ENCODE results near the gene SMIM41.

Gene SMIM41

GRCh38 chr12:52079576-52080402, at the start of gene SMIM41:
TSS of gene SMIM41 (plus strand) at chr12:52079704. CDS start at chr12:52079780, 76 bp downstream.
- no peak for TF ChIP-seq Cebpa-rat (IDR thresholded peaks at IDR 0.05)
- peaks cover 53% of the 10 kb centered on the region for H3K36me3 ChIP-seq
- H3K4me3 ChIP-seq, result no peak within 1 kb of the TSS; the same call in 1 of the 2 replicates
- peaks cover 86% of the 10 kb centered on the region for H3K4me1 ChIP-seq
- peak within 1 kb of the TSS; percentile 85 for H3K27ac ChIP-seq
- H4K20me1 ChIP-seq, result peaks cover 50% of the 10 kb centered on the region
- H3K9ac ChIP-seq, result peak within 1 kb of the TSS; percentile 68
- no peaks in the 10 kb centered on the region for H3K9me3 ChIP-seq
- H3K4me2 ChIP-seq, result peak within 1 kb of the TSS; percentile 85
- no peaks in the 10 kb centered on the region for H3K27me3 ChIP-seq

GRCh38 chr12:52032446-52032803, 47.1 kb upstream of the SMIM41 start:
- Histone ChIP-seq H3K9ac (peak overlapping the region; percentile 4; the same call in 1 of the 2 replicates), H3K27me3 (no peaks in the 10 kb centered on the region), H3K9me3 (no peaks in the 10 kb centered on the region), H3K4me1 (peaks cover 78% of the 10 kb centered on the region), H3K36me3 (no peaks in the 10 kb centered on the region), H3K4me3 (0 out of 2 replicates have a peak overlapping the region, but pooled peaks have one; percentile 11), H4K20me1 (no peaks in the 10 kb centered on the region), H3K27ac (0 out of 2 replicates have a peak overlapping the region, but pooled peaks have one; percentile 0), H3K4me2 (peak overlapping the region; percentile 97)
- no peak for TF ChIP-seq Cebpa-rat (IDR thresholded peaks at IDR 0.05)

- peaks cover 74% of the 10 kb centered on the region for H3K4me1 ChIP-seq
- H3K36me3 ChIP-seq, result no peaks in the 10 kb centered on the region
- peak overlapping the region; percentile 71; the same call in 1 of the 2 replicates for H3K9ac ChIP-seq
- H4K20me1 ChIP-seq, result no peaks in the 10 kb centered on the region
- no peaks in the 10 kb centered on the region for H3K27me3 ChIP-seq
- peak overlapping the region; percentile 97 for H3K4me2 ChIP-seq
- H3K4me3 ChIP-seq, result peak overlapping the region; percentile 60
- no peak for TF ChIP-seq Cebpa-rat (IDR thresholded peaks at IDR 0.05)
- H3K27ac ChIP-seq, result peak overlapping the region; percentile 76
- H3K9me3 ChIP-seq, result no peaks in the 10 kb centered on the region
Measured at GRCh38 chr12:52032804-52033445, 46.6 kb upstream of the SMIM41 start.

- Histone ChIP-seq H3K4me1 (peaks cover 80% of the 10 kb centered on the region), H3K27ac (peak overlapping the region; percentile 76), H3K27me3 (no peaks in the 10 kb centered on the region), H3K9ac (peak overlapping the region; percentile 71; the same call in 1 of the 2 replicates), H3K4me3 (peak overlapping the region; percentile 60), H3K36me3 (no peaks in the 10 kb centered on the region), H4K20me1 (peaks cover 5% of the 10 kb centered on the region), H3K9me3 (no peaks in the 10 kb centered on the region), H3K4me2 (peak overlapping the region; percentile 97)
- TF ChIP-seq Cebpa-rat (IDR thresholded peaks at IDR 0.05), result no peak
Measured at GRCh38 chr12:52033446-52034140, 45.9 kb upstream of the SMIM41 start.

- H3K9me3 ChIP-seq, result no peaks in the 10 kb centered on the region
- peak overlapping the region; percentile 97 for H3K4me2 ChIP-seq
- H3K9ac ChIP-seq, result no peak overlapping the region
- no peak overlapping the region for H3K4me3 ChIP-seq
- H3K4me1 ChIP-seq, result peaks cover 81% of the 10 kb centered on the region
- peaks cover 21% of the 10 kb centered on the region for H4K20me1 ChIP-seq
- no peak for TF ChIP-seq Cebpa-rat (IDR thresholded peaks at IDR 0.05)
- H3K27ac ChIP-seq, result no peak overlapping the region
- H3K27me3 ChIP-seq, result no peaks in the 10 kb centered on the region
- no peaks in the 10 kb centered on the region for H3K36me3 ChIP-seq
Measured at GRCh38 chr12:52035190-52035589, 44.3 kb upstream of the SMIM41 start.

- Histone ChIP-seq H3K4me3 (no peak overlapping the region), H4K20me1 (peaks cover 29% of the 10 kb centered on the region), H3K27me3 (no peaks in the 10 kb centered on the region), H3K9me3 (no peaks in the 10 kb centered on the region), H3K4me2 (peak overlapping the region; percentile 97), H3K27ac (peak overlapping the region; percentile 67), H3K4me1 (peaks cover 78% of the 10 kb centered on the region), H3K9ac (no peak overlapping the region), H3K36me3 (no peaks in the 10 kb centered on the region)
- no peak for TF ChIP-seq Cebpa-rat (IDR thresholded peaks at IDR 0.05)
Measured at GRCh38 chr12:52035926-52036325, 43.6 kb upstream of the SMIM41 start.

GRCh38 chr12:52036587-52037171, 42.8 kb upstream of the SMIM41 start:
- Histone ChIP-seq H3K27me3 (no peaks in the 10 kb centered on the region), H3K9ac (peak overlapping the region; percentile 70), H3K9me3 (no peaks in the 10 kb centered on the region), H3K4me2 (peak overlapping the region; percentile 97), H3K4me1 (peaks cover 85% of the 10 kb centered on the region), H3K27ac (peak overlapping the region; percentile 67), H3K36me3 (no peaks in the 10 kb centered on the region), H3K4me3 (peak overlapping the region; percentile 85), H4K20me1 (peaks cover 36% of the 10 kb centered on the region)
- TF ChIP-seq Cebpa-rat (IDR thresholded peaks at IDR 0.05), result no peak

GRCh38 chr12:52037248-52037861, 42.1 kb upstream of the SMIM41 start:
- Histone ChIP-seq H3K27me3 (no peaks in the 10 kb centered on the region), H4K20me1 (peaks cover 43% of the 10 kb centered on the region), H3K4me2 (peak overlapping the region; percentile 97), H3K27ac (peak overlapping the region; percentile 87), H3K36me3 (peaks cover 1% of the 10 kb centered on the region; the same call in 1 of the 2 replicates), H3K9ac (peak overlapping the region; percentile 89), H3K4me1 (peaks cover 85% of the 10 kb centered on the region), H3K9me3 (no peaks in the 10 kb centered on the region), H3K4me3 (peak overlapping the region; percentile 85)
- TF ChIP-seq Cebpa-rat (IDR thresholded peaks at IDR 0.05), result no peak

GRCh38 chr12:52038447-52038846, 41.1 kb upstream of the SMIM41 start:
- Histone ChIP-seq H3K4me1 (peaks cover 88% of the 10 kb centered on the region), H3K27me3 (no peaks in the 10 kb centered on the region), H3K4me2 (peak overlapping the region; percentile 97), H3K27ac (no peak overlapping the region), H4K20me1 (peaks cover 52% of the 10 kb centered on the region), H3K9ac (peak overlapping the region; percentile 39; the same call in 1 of the 2 replicates), H3K4me3 (peak overlapping the region; percentile 85), H3K9me3 (no peaks in the 10 kb centered on the region), H3K36me3 (peaks cover 12% of the 10 kb centered on the region)
- no peak for TF ChIP-seq Cebpa-rat (IDR thresholded peaks at IDR 0.05)

Data from BLaER1 (cell line).